Endothelial cell of umbilical vein (primary cell): Measurements from ENCODE around the gene LOXHD1. TPM values are rescaled to one million over a fixed set of nuclear protein-coding genes. Genes with fewer than 3 reads are reported as not detected.

Source experiments
- BruUV-seq: library from RNA; stranded (reverse); fragments of 400-500 nt; replicated peaks from 2 replicates; lab custom pipeline; 2021; lab: Mats Ljungman, UMichigan
- CTCF ChIA-PET: fragments of 300-600, 350-600 bp; sonication (Branson Sonifier 250); formaldehyde crosslinking; loops from one replicate; lab custom pipeline; 2021; ENCODE audit warnings: antibody characterized with exemption, inconsistent platforms; lab: Charles Lee
- POLR2A ChIA-PET: fragments of 300-600, 350-600 bp; sonication (Branson Sonifier 250); formaldehyde crosslinking; loops from one replicate; lab custom pipeline; 2021; ENCODE audit warnings: antibody characterized with exemption, inconsistent platforms; lab: Charles Lee
- DNase-seq: peaks from one replicate; pipeline ENCODE4 v3.0.0-alpha.2; 2011; ENCODE audit warnings: low read depth, low spot score
- FAIRE-seq: peaks from 2 replicates; lab custom pipeline; 2011; peaks lifted over from hg19 to GRCh38; lab: Jason Lieb, UNC
- H2AFZ ChIP-seq: 2 replicates; pipeline ENCODE4 v1.6.0; 2012; ENCODE audit warnings: low read depth, low read length, control low read depth, inconsistent platforms
- H3K27ac ChIP-seq: 2 replicates; pipeline ENCODE4 v1.5.1; 2011; ENCODE audit warnings: low read depth, mild to moderate bottlenecking, control low read depth, low read length, moderate library complexity; ENCODE audit not compliant: insufficient read depth
- H3K27me3 ChIP-seq, 2 experiments: 2 replicates each; pipeline versions ENCODE4 v1.6.0 to v1.6.1; 2011; ENCODE audit warnings: low read length in 2 of 2, mixed read lengths in 1 of 2; ENCODE audit not compliant: control insufficient read depth in 2 of 2, insufficient read depth in 2 of 2
- H3K36me3 ChIP-seq, 2 experiments: 2 replicates in 1 of 2; 3 replicates in 1 of 2; pipeline ENCODE4 v1.5.1; 2011; ENCODE audit warnings: low read length in 2 of 2, mild to moderate bottlenecking in 1 of 2, moderate library complexity in 1 of 2; ENCODE audit not compliant: control insufficient read depth in 2 of 2, insufficient read depth in 2 of 2; ENCODE audit errors: extremely low read depth in 1 of 2
- H3K4me1 ChIP-seq: 3 replicates; pipeline ENCODE4 v1.5.1; 2011; ENCODE audit warnings: mild to moderate bottlenecking, low read length; ENCODE audit not compliant: control insufficient read depth, insufficient read depth; ENCODE audit errors: extremely low read depth
- H3K4me2 ChIP-seq: 2 replicates; pipeline ENCODE4 v1.6.1; 2011; ENCODE audit warnings: low read length, control low read depth, mixed read lengths; ENCODE audit not compliant: insufficient read depth
- H3K4me3 ChIP-seq, 3 experiments: fragments of 200-600 bp in 1 of 3; sonication (generic), shearing (Covaris generic) in 1 of 3; replicated peaks in 1 of 3; 2 replicates each; pipeline ENCODE4 v1.5.1; 2011 to 2016; ENCODE audit warnings: control low read depth in 3 of 3, low read length in 3 of 3, mild to moderate bottlenecking in 2 of 3, inconsistent platforms in 1 of 3, low read depth in 1 of 3, moderate library complexity in 1 of 3; ENCODE audit not compliant: insufficient read depth in 1 of 3
- H3K79me2 ChIP-seq: 2 replicates; pipeline ENCODE4 v1.6.0; 2012; ENCODE audit warnings: low read length, inconsistent platforms; ENCODE audit not compliant: control insufficient read depth, insufficient read depth
- H3K9ac ChIP-seq: replicated peaks from 2 replicates; pipeline ENCODE3; 2011; ENCODE audit warnings: low read length, control low read depth; ENCODE audit not compliant: insufficient read depth; ENCODE audit errors: extremely low read depth
- H3K9me1 ChIP-seq: replicated peaks from 3 replicates; pipeline ENCODE4 v1.6.0; 2011; ENCODE audit warnings: mild to moderate bottlenecking, low read length; ENCODE audit not compliant: control insufficient read depth, insufficient read depth; ENCODE audit errors: extremely low read depth
- H3K9me3 ChIP-seq: replicated peaks from 2 replicates; pipeline ENCODE4 v1.5.1; 2012; ENCODE audit warnings: low read length, inconsistent platforms; ENCODE audit not compliant: control insufficient read depth, insufficient read depth
- H4K20me1 ChIP-seq: replicated peaks from 2 replicates; pipeline ENCODE3; 2011; ENCODE audit warnings: mild to moderate bottlenecking, low read length; ENCODE audit not compliant: control insufficient read depth, insufficient read depth; ENCODE audit errors: extremely low read depth
- EZH2 ChIP-seq: IDR thresholded peaks from 2 replicates; pipeline ENCODE4 v1.6.1; 2012; ENCODE audit warnings: borderline replicate concordance, low read depth, mild to moderate bottlenecking, moderate library complexity, low read length, inconsistent platforms; ENCODE audit not compliant: severe bottlenecking
- FOS ChIP-seq: IDR thresholded peaks from 2 replicates; pipeline ENCODE4 v1.6.1; 2011; ENCODE audit warnings: mild to moderate bottlenecking, low read length, moderate library complexity, borderline replicate concordance; ENCODE audit not compliant: insufficient read depth
- GATA2 ChIP-seq: IDR thresholded peaks from 2 replicates; pipeline ENCODE4 v1.7.0; 2011; ENCODE audit warnings: low read depth, mild to moderate bottlenecking, moderate library complexity, mixed read lengths, low read length; ENCODE audit not compliant: insufficient read length, insufficient read depth
- JUN ChIP-seq: IDR thresholded peaks from 2 replicates; pipeline ENCODE4 v1.6.1; 2011; ENCODE audit warnings: borderline replicate concordance, low read depth; ENCODE audit not compliant: insufficient read length, insufficient read depth
- MYC ChIP-seq: IDR thresholded peaks from one replicate; pipeline ENCODE4 v1.6.1; 2011; ENCODE audit warnings: mild to moderate bottlenecking, low read depth, low read length
- POLR2A ChIP-seq: IDR thresholded peaks from 2 replicates; pipeline ENCODE4 v1.6.1; 2012; ENCODE audit warnings: low read depth, mild to moderate bottlenecking, control low read depth, low read length
- POLR2AphosphoS5 ChIP-seq: IDR thresholded peaks from 2 replicates; pipeline ENCODE4 v1.6.1; 2012; ENCODE audit warnings: low read depth, mild to moderate bottlenecking, control low read depth, low read length, moderate library complexity; ENCODE audit not compliant: insufficient read depth
- dilution Hi-C: fragments of 300-500 bp; cut with MboI; formaldehyde crosslinking; loops from one replicate; pipeline ENCODE4 v1.15.0; 2019; ENCODE audit warnings: low sequenced_read_pairs; ENCODE audit not compliant: extremely low pct_ligation_motif_present
- intact Hi-C: fragments of 100-400 bp; cut with micrococcal nuclease; formaldehyde crosslinking; loops from one replicate; pipeline ENCODE4 v1.10.0; 2022
- polyA plus RNA-seq, 4 experiments: library from polyadenylated mRNA; depleted of rRNA in 3 of 4; stranded (reverse) in 3 of 4; unstranded in 1 of 4; fragments of >200 nt; gene quantifications; 2 replicates each; pipeline versions ENCODE4 v1.2.1 to v1.2.3, GENCODE V29; 2011 to 2012; ENCODE audit warnings: missing spikeins in 1 of 4
- total RNA-seq: library from RNA; stranded (reverse); gene quantifications from 2 replicates; pipeline ENCODE4 v1.2.3, GENCODE V29; 2021
- TF ChIP-seq, protein P1 (sequence below): IDR thresholded peaks from 2 replicates; pipeline ENCODE4 v1.6.1; 2011; ENCODE audit not compliant: insufficient read depth, insufficient read length
- TF ChIP-seq, protein P2 (sequence below), 2 donors: IDR thresholded peaks; 1 replicate in 1 of 2; 2 replicates in 1 of 2; pipeline ENCODE4 v1.5.1; 2011; ENCODE audit warnings: low read length in 2 of 2, mild to moderate bottlenecking in 2 of 2, moderate library complexity in 2 of 2, control low read depth in 1 of 2, inconsistent platforms in 1 of 2, low read depth in 1 of 2; ENCODE audit not compliant: insufficient read depth in 1 of 2; ENCODE audit errors: extremely low read depth in 1 of 2

LOXHD1 gene
- total and polyA plus RNA-seq, 2 donors (not counting 3 experiments of a cell fraction or from before 2014, with no cell fraction given) = not detected

DNA sequence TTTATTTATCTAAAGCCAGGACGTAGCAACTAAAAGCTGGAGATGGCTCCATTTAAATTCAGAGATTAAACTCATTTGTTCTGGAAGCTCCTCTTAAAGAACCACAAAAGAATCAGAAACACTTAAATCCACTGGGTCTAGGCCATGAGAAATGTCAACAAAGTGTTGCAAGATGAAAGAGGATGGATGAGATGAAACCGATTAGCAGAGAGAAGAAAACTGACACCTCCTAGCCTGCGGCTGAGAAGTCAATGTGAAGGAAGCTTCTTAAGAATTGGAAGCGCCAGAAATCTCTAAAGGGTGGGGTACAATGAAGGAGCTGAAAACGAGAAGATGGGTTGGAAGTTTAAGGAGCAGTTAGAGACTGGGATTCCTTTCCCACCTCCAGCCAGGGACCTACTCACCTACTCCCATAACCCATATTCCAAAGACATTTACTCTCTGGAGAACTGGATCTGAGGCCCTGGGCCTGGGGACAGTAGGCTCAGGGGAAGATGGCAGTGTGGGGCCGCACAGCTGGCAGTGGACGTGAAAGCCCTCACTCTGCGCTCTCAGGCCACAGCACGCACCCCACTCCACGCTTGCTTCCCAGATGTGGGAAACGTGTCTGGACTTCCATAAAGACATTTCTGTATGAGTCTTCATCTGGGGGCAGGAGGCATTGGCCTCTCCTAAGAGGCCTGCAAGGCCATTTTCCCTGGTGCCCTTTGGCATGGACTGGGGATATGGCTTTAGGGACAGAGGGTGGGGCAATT, 188.4 kb downstream of the LOXHD1 start:
- no peaks in the 10 kb centered on the region for H3K9me1 ChIP-seq
- no peaks in the 10 kb centered on the region for H3K79me2 ChIP-seq
- POLR2A ChIA-PET = no interaction called here
- no TSS peak for BruUV-seq
- CTCF ChIA-PET = no interaction called here
- no peak for TF ChIP-seq FOS
- TF ChIP-seq, protein P1, sequence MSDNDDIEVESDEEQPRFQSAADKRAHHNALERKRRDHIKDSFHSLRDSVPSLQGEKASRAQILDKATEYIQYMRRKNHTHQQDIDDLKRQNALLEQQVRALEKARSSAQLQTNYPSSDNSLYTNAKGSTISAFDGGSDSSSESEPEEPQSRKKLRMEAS = no peak
- no peak overlapping the region for H3K4me3 ChIP-seq
- dilution Hi-C loops (no loop called here), intact Hi-C loops (no loop called here)
- H3K9me3 ChIP-seq = no peaks in the 10 kb centered on the region
- H3K4me2 ChIP-seq = no peak overlapping the region
- H2AFZ ChIP-seq = no peak overlapping the region
- H3K27me3 ChIP-seq = no peaks in the 10 kb centered on the region
- no peaks in the 10 kb centered on the region for H3K36me3 ChIP-seq
- no peak overlapping the region for H3K27ac ChIP-seq
- no peak for DNase-seq
- no peak overlapping the region for H3K9ac ChIP-seq
- no peaks in the 10 kb centered on the region for H4K20me1 ChIP-seq
- H3K4me1 ChIP-seq = no peaks in the 10 kb centered on the region
- FAIRE-seq = no peak

DNA sequence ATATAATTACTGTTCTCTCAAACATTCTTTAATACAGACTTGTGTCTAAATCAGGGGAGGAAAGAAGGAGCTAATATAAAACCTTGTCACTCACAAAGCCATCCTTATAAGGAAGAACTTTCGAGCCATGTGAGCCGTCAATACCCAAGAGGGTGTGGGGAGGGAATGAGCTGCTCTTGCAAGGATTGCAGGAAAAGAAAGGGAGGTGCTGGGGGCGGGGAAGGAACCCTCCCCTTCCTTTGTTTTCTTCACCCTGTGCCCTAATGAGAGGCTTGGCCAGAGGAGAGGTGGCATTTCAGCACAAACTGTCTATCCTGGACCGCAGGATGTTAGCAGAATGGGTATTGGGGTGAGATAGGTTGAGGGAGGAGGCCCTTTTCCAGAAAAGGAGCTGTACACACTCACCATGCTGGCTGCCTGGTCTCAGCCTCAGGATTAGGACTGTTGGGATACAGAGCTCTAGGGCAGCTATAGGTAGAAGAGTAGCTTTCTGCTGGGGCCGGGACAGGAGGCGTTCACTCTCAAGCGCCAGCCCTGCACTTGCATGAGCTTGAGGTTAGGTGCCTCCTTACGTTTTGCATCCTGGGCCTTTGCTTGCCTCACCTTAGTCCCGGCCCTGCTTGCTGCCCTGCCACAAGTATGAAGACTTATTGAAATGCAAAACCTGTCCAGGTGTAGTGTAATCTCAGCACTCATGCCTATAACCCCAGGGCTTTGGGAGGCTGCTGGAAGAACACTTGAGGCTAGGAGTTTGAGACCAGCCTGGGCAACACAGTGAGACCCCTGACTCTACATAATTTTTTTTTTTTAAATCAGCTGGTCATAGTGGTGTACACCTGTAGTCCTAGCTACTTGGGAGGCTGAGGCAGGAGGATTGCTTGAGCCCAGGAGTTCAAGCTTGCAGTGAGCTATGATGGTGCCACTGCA, 190.5 kb downstream of the LOXHD1 start:
- no peaks in the 10 kb centered on the region for H3K79me2 ChIP-seq
- FAIRE-seq = no peak
- POLR2A ChIA-PET = no interaction called here

More for the DNA sequence above, 190.5 kb downstream of the LOXHD1 start:
- no peak for DNase-seq
- Histone ChIP-seq H2AFZ (no peak overlapping the region), H3K9me1 (no peaks in the 10 kb centered on the region), H3K27me3 (no peaks in the 10 kb centered on the region), H3K9me3 (no peaks in the 10 kb centered on the region), H3K27ac (no peak overlapping the region), H3K36me3 (no peaks in the 10 kb centered on the region), H3K9ac (no peak overlapping the region), H3K4me3 (no peak overlapping the region), H3K4me1 (no peaks in the 10 kb centered on the region), H4K20me1 (no peaks in the 10 kb centered on the region), H3K4me2 (no peak overlapping the region)
- TF ChIP-seq, protein P1 = no peak
- no peak for TF ChIP-seq GATA2
- no peak for TF ChIP-seq POLR2AphosphoS5
- TF ChIP-seq FOS = no peak
- TF ChIP-seq EZH2 = no peak
- no peak for TF ChIP-seq POLR2A
- no peak for TF ChIP-seq MYC
- TF ChIP-seq JUN = no peak
- TF ChIP-seq, protein P2, sequence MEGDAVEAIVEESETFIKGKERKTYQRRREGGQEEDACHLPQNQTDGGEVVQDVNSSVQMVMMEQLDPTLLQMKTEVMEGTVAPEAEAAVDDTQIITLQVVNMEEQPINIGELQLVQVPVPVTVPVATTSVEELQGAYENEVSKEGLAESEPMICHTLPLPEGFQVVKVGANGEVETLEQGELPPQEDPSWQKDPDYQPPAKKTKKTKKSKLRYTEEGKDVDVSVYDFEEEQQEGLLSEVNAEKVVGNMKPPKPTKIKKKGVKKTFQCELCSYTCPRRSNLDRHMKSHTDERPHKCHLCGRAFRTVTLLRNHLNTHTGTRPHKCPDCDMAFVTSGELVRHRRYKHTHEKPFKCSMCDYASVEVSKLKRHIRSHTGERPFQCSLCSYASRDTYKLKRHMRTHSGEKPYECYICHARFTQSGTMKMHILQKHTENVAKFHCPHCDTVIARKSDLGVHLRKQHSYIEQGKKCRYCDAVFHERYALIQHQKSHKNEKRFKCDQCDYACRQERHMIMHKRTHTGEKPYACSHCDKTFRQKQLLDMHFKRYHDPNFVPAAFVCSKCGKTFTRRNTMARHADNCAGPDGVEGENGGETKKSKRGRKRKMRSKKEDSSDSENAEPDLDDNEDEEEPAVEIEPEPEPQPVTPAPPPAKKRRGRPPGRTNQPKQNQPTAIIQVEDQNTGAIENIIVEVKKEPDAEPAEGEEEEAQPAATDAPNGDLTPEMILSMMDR (IDR thresholded peaks at IDR 0.05; ENCODE audit: extremely low read depth in 1 of 2, insufficient read depth in 1 of 2, low read depth in 1 of 2, low read length in 2 of 2) = no peak
- CTCF ChIA-PET = interaction anchor here (0.6 to 1.7 kb wide), 4 partner anchors 15 to 342 kb away, joined by 3 to 6 read pairs (median 4); no protein-coding TSS in a partner anchor
- dilution Hi-C loops = no loop called here
- intact Hi-C loops = no loop called here
- BruUV-seq = no TSS peak
